Astrocyte (in vitro differentiated cells and primary cell): ENCODE measurements around the gene SLC15A1.

Experiments used
- EZH2 ChIP-seq: IDR thresholded peaks from 2 replicates; pipeline ENCODE4 v1.6.1; 2012; ENCODE audit warnings: mild to moderate bottlenecking, low read length, inconsistent platforms; ENCODE audit not compliant: insufficient read depth
- TF ChIP-seq, protein P1 (sequence below): IDR thresholded peaks from 2 replicates; pipeline ENCODE4 v1.5.1; 2011; ENCODE audit warnings: low read depth, mild to moderate bottlenecking, inconsistent platforms, low read length, moderate library complexity; ENCODE audit not compliant: insufficient read depth

DNA sequence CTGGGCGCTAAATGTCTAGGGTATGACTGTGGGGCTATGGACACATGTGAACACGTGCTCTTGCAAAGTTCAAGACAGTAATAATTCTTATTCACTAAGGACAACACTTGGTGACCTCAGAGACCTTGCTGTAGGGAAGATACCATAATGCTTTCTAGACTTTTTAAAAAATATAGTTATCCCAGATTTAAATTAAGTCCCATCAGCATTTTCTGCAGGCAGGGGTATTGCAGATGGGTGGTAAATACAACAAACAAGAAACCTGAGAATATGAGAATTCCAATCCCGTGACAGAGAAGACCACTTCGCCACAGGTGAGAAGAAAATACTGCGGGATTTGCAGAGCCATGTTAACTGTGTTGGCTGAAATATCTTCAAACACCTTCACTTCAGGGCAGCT lies 65.2 kb downstream of the SLC15A1 start:
- TF ChIP-seq, protein P1, sequence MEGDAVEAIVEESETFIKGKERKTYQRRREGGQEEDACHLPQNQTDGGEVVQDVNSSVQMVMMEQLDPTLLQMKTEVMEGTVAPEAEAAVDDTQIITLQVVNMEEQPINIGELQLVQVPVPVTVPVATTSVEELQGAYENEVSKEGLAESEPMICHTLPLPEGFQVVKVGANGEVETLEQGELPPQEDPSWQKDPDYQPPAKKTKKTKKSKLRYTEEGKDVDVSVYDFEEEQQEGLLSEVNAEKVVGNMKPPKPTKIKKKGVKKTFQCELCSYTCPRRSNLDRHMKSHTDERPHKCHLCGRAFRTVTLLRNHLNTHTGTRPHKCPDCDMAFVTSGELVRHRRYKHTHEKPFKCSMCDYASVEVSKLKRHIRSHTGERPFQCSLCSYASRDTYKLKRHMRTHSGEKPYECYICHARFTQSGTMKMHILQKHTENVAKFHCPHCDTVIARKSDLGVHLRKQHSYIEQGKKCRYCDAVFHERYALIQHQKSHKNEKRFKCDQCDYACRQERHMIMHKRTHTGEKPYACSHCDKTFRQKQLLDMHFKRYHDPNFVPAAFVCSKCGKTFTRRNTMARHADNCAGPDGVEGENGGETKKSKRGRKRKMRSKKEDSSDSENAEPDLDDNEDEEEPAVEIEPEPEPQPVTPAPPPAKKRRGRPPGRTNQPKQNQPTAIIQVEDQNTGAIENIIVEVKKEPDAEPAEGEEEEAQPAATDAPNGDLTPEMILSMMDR = no peak
- no peak for TF ChIP-seq EZH2
